OCI-LY7 (cell line): ENCODE data around the gene NID2. TPM values are rescaled to one million over a fixed set of nuclear protein-coding genes. Genes with fewer than 3 reads are reported as not detected.

Source experiments
- BruUV-seq: library from RNA; stranded (reverse); fragments of 400-500 nt; replicated peaks from 2 replicates; lab custom pipeline; 2021; lab: Mats Ljungman, UMichigan
- CTCF ChIA-PET: fragments of 300-600 bp; sonication (Branson Sonifier 250); formaldehyde crosslinking; loops from one replicate; lab custom pipeline; 2022; ENCODE audit warnings: antibody characterized with exemption; ENCODE audit not compliant: unreplicated experiment; lab: Charles Lee
- POLR2A ChIA-PET: fragments of 300-600 bp; sonication (Branson Sonifier 250); formaldehyde crosslinking; loops from one replicate; lab custom pipeline; 2022; ENCODE audit warnings: antibody characterized with exemption; lab: Charles Lee
- DNase-seq: peaks from one replicate; pipeline ENCODE4 v3.0.0-alpha.2; 2015; ENCODE audit warnings: low spot score
- H2AFZ ChIP-seq: fragments of 200-600 bp; sonication (generic), shearing (Covaris generic); 2 replicates; pipeline ENCODE4 v1.6.1; 2014; ENCODE audit warnings: mild to moderate bottlenecking, antibody characterized with exemption, low read length, moderate library complexity
- H3K27ac ChIP-seq: fragments of 200-600 bp; sonication (generic); 2 replicates; pipeline ENCODE4 v1.5.1; 2014; ENCODE audit warnings: mixed run types, low read depth, mild to moderate bottlenecking, moderate library complexity, low read length, inconsistent platforms; ENCODE audit not compliant: poor library complexity, severe bottlenecking
- H3K36me3 ChIP-seq: fragments of 200-600 bp; sonication (generic); 2 replicates; pipeline ENCODE4 v1.6.1; 2014; ENCODE audit warnings: mild to moderate bottlenecking, antibody characterized with exemption, low read length, moderate library complexity, mixed read lengths; ENCODE audit not compliant: insufficient read depth
- H3K4me1 ChIP-seq: fragments of 200-600 bp; sonication (generic); 2 replicates; pipeline ENCODE4 v1.5.1; 2014; ENCODE audit warnings: mild to moderate bottlenecking, low read length; ENCODE audit not compliant: insufficient read depth, poor library complexity, severe bottlenecking
- H3K4me2 ChIP-seq: fragments of 200-600 bp; sonication (generic); 2 replicates; pipeline ENCODE4 v1.6.1; 2014; ENCODE audit warnings: mild to moderate bottlenecking, low read length
- H3K4me3 ChIP-seq: fragments of 200-600 bp; sonication (generic); 2 replicates; pipeline ENCODE4 v1.5.1; 2014; ENCODE audit warnings: mild to moderate bottlenecking, low read depth, low read length; ENCODE audit not compliant: poor library complexity, severe bottlenecking
- H3K79me2 ChIP-seq: fragments of 200-600 bp; sonication (generic); 2 replicates; pipeline ENCODE4 v1.6.1; 2016; ENCODE audit warnings: low read depth, mild to moderate bottlenecking, low read length, moderate library complexity, mixed read lengths; ENCODE audit not compliant: insufficient read depth
- H3K9me2 ChIP-seq: fragments of 200-600 bp; sonication (generic); 2 replicates; pipeline ENCODE4 v1.6.1; 2016; ENCODE audit warnings: mild to moderate bottlenecking, low read length, mixed read lengths; ENCODE audit not compliant: insufficient read depth
- H3K9me3 ChIP-seq: fragments of 200-600 bp; sonication (generic); 2 replicates; pipeline ENCODE4 v1.6.1; 2014; ENCODE audit warnings: mild to moderate bottlenecking, mixed run types, low read length, mixed read lengths
- H4K20me1 ChIP-seq: fragments of 200-600 bp; sonication (generic); 2 replicates; pipeline ENCODE4 v1.6.1; 2014; ENCODE audit warnings: mild to moderate bottlenecking, antibody characterized with exemption, low read length, moderate library complexity, mixed read lengths; ENCODE audit not compliant: insufficient read depth
- CTCF ChIP-seq: fragments of 200-600 bp; sonication (generic); conservative IDR thresholded peaks from 2 replicates; pipeline ENCODE4 v1.5.1; 2014; ENCODE audit warnings: mild to moderate bottlenecking, antibody characterized with exemption, low read length, moderate library complexity, mixed read lengths
- EZH2phosphoT487 ChIP-seq: fragments of 200-600 bp; sonication (generic); IDR thresholded peaks from 2 replicates; pipeline ENCODE4 v1.6.1; 2018; ENCODE audit warnings: low read depth, borderline replicate concordance, mild to moderate bottlenecking, mixed run types, antibody characterized with exemption, low read length, moderate library complexity, mixed read lengths
- intact Hi-C: fragments of 100-400 bp; cut with micrococcal nuclease; formaldehyde crosslinking; loops from one replicate; pipeline ENCODE4 v1.10.0; 2022; ENCODE audit not compliant: unreplicated experiment
- total RNA-seq, 2 experiments: library from RNA; depleted of rRNA in 1 of 2; stranded (reverse); fragments of >200 nt in 1 of 2; shearing (Covaris generic) in 1 of 2; gene quantifications; 2 replicates each; pipeline ENCODE4 v1.2.3, GENCODE V29; 2014 to 2022

NID2 gene
- total RNA-seq, 2 experiments from 2014 or later = not detected

GRCh38 chr14:52081964-52082363 lies 13.1 kb upstream of the NID2 start:
- Histone ChIP-seq H4K20me1 (no peaks in the 10 kb centered on the region), H3K4me3 (no peak overlapping the region), H3K9me3 (no peaks in the 10 kb centered on the region), H2AFZ (no peak overlapping the region), H3K79me2 (no peaks in the 10 kb centered on the region), H3K4me1 (no peaks in the 10 kb centered on the region), H3K9me2 (no peaks in the 10 kb centered on the region), H3K36me3 (no peaks in the 10 kb centered on the region), H3K27ac (no peak overlapping the region), H3K4me2 (no peak overlapping the region)
- BruUV-seq = no TSS peak
- ChIA-PET POLR2A (no interaction called here), CTCF (no interaction called here)
- TF ChIP-seq EZH2phosphoT487 (no peak), CTCF (no peak)
- intact Hi-C loops = no loop called here
- no peak for DNase-seq

GRCh38 chr14:52080808-52081755 lies 12.2 kb upstream of the NID2 start:
- no peak for TF ChIP-seq CTCF
- no peak for TF ChIP-seq EZH2phosphoT487
- Histone ChIP-seq H3K4me3 (no peak overlapping the region), H2AFZ (no peak overlapping the region), H3K4me2 (no peak overlapping the region), H3K36me3 (no peaks in the 10 kb centered on the region), H3K9me2 (no peaks in the 10 kb centered on the region), H3K27ac (no peak overlapping the region), H4K20me1 (no peaks in the 10 kb centered on the region), H3K79me2 (no peaks in the 10 kb centered on the region), H3K4me1 (no peaks in the 10 kb centered on the region), H3K9me3 (no peaks in the 10 kb centered on the region)
- CTCF ChIA-PET = no interaction called here
- no TSS peak for BruUV-seq
- POLR2A ChIA-PET = interaction anchor here (0.6 to 1.1 kb wide), 8 partner anchors 9 to 1370 kb away, joined by 3 to 5 read pairs (median 3); no protein-coding TSS in a partner anchor
- intact Hi-C loops = no loop called here
- no peak for DNase-seq
